ENCODE data around the gene RAF1. TPM values are rescaled to one million over a fixed set of nuclear protein-coding genes. Genes with fewer than 3 reads are reported as not detected.
"Not testable (repeated sequence)": the region's sequence is repeated elsewhere in the genome, so short reads cannot be mapped to it uniquely, and the experiment has no call there.

RAF1 gene
- total and polyA plus RNA-seq, 7 experiments from 2014 or later = 50.2 to 129 (median 114) TPM

DNA sequence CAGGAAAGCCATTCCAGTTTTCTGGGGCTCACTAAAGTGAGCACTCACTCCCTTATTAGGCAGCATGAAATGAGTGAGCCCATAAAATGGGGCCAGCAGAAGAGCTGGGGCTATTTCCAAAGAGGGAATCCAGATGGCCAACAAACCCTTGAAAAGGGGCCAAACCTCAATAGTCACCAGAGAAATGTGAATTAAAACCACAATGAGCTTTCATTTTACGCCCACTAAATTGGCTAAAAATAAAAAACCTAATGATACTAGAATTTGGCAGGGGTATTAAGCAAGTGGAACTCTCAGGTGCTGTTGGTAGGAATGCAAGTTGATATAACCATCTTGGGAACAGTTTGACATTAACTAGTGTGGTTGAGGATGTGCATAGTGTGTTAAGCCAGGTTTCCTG lies 42.1 kb upstream of the RAF1 start:
- intact Hi-C loops (cut with micrococcal nuclease) = loop anchor here (1.0 kb wide), 3 partner anchors 14 to 186 kb away; partner anchors contain the start of gene RPL32 (in 1 of the 2)
- no peaks in the 10 kb centered on the region for H3K36me3 Mint-ChIP-seq
- no peak overlapping the region for H3K27ac Mint-ChIP-seq
- POLR2A ChIA-PET = no interaction called here
- Histone ChIP-seq H3K9me3 (ENCODE audit: control insufficient read depth in 2 of 3, low read length in 3 of 3) (no peaks in the 10 kb centered on the region), H3K27me3 (ENCODE audit: control insufficient read depth in 2 of 2, insufficient read depth in 2 of 2, low read length in 2 of 2) (no peaks in the 10 kb centered on the region), H3K4me1 (ENCODE audit: control insufficient read depth in 2 of 2, insufficient read depth in 2 of 2, low read length in 2 of 2) (no peaks in the 10 kb centered on the region), H3K27ac (ENCODE audit: low read depth, low read length) (no peak overlapping the region), H3K4me3 (ENCODE audit: low read length) (no peak overlapping the region), H3K36me3 (ENCODE audit: control insufficient read depth in 2 of 3, insufficient read depth in 3 of 3, low read length in 3 of 3) (no peaks in the 10 kb centered on the region)
- no peak overlapping the region for H3K4me3 Mint-ChIP-seq
- H3K27me3 Mint-ChIP-seq = peaks cover 0 to 12% (median 0%) of the 10 kb centered on the region in 5 donors
- no peak for DNase-seq
- H3K9me3 Mint-ChIP-seq = no peaks in the 10 kb centered on the region
- no peaks in the 10 kb centered on the region for H3K4me1 Mint-ChIP-seq
- CTCF ChIA-PET = interaction anchor here (1.0 to 2.3 kb wide), 3 partner anchors 15 to 136 kb away, joined by 4 to 9 read pairs (median 7); partner anchors contain the start of gene RPL32
- ATAC-seq = no peak

- no peaks in the 10 kb centered on the region for H3K9me3 Mint-ChIP-seq
- no peak for DNase-seq
- no peak overlapping the region for H3K4me3 Mint-ChIP-seq
- Histone ChIP-seq H3K36me3 (ENCODE audit: control insufficient read depth in 2 of 3, insufficient read depth in 3 of 3, low read length in 3 of 3) (no peaks in the 10 kb centered on the region), H3K9me3 (ENCODE audit: control insufficient read depth in 2 of 3, low read length in 3 of 3) (no peaks in the 10 kb centered on the region), H3K27ac (ENCODE audit: low read depth, low read length) (no peak overlapping the region), H3K4me1 (ENCODE audit: control insufficient read depth in 2 of 2, insufficient read depth in 2 of 2, low read length in 2 of 2) (no peaks in the 10 kb centered on the region), H3K4me3 (ENCODE audit: low read length) (no peak overlapping the region), H3K27me3 (ENCODE audit: control insufficient read depth in 2 of 2, insufficient read depth in 2 of 2, low read length in 2 of 2) (no peaks in the 10 kb centered on the region)
- CTCF ChIA-PET = interaction anchor here (1.0 kb wide), 1 partner anchor 136 kb away, joined by 4 read pairs; the partner anchor contains the start of gene RPL32
- no peaks in the 10 kb centered on the region for H3K4me1 Mint-ChIP-seq
- no peaks in the 10 kb centered on the region for H3K36me3 Mint-ChIP-seq
- POLR2A ChIA-PET = no interaction called here
- intact Hi-C loops (cut with micrococcal nuclease) = no loop called here
- H3K27me3 Mint-ChIP-seq = peaks cover 0 to 12% (median 0%) of the 10 kb centered on the region in 5 donors
- no peak for ATAC-seq
- H3K27ac Mint-ChIP-seq = no peak overlapping the region
Observed at GRCh38 chr3:12705374-12705926, 41.5 kb upstream of the RAF1 start.

- no peak for DNase-seq
Observed at GRCh38 chr3:12702501-12702900, 38.6 kb upstream of the RAF1 start.

GRCh38 chr3:12701601-12702000 lies 37.7 kb upstream of the RAF1 start:
- H3K27ac Mint-ChIP-seq; intact Hi-C loops (cut with micrococcal nuclease); H3K27ac ChIP-seq (ENCODE audit: low read depth, low read length); H3K4me1 Mint-ChIP-seq; H3K27me3 Mint-ChIP-seq; POLR2A ChIA-PET; ATAC-seq; H3K4me3 ChIP-seq (ENCODE audit: low read length); CTCF ChIA-PET; H3K4me3 Mint-ChIP-seq; H3K36me3 ChIP-seq (ENCODE audit: control insufficient read depth in 2 of 3, insufficient read depth in 3 of 3, low read length in 3 of 3); H3K36me3 Mint-ChIP-seq; H3K9me3 Mint-ChIP-seq; H3K27me3 ChIP-seq (ENCODE audit: control insufficient read depth in 2 of 2, insufficient read depth in 2 of 2, low read length in 2 of 2); DNase-seq; H3K4me1 ChIP-seq (ENCODE audit: control insufficient read depth in 2 of 2, insufficient read depth in 2 of 2, low read length in 2 of 2); H3K9me3 ChIP-seq (ENCODE audit: control insufficient read depth in 2 of 3, low read length in 3 of 3): not testable (repeated sequence)

More at GRCh38 chr3:12702501-12702900, 38.6 kb upstream of the RAF1 start:
- Mint-ChIP-seq H3K27ac (no peak overlapping the region), H3K36me3 (no peaks in the 10 kb centered on the region), H3K27me3 (peaks cover 0 to 10% (median 0%) of the 10 kb centered on the region in 5 donors), H3K4me3 (no peak overlapping the region), H3K4me1 (no peaks in the 10 kb centered on the region), H3K9me3 (no peaks in the 10 kb centered on the region)
- ATAC-seq = no peak
- CTCF ChIA-PET = no interaction called here
- intact Hi-C loops (cut with micrococcal nuclease) = no loop called here
- Histone ChIP-seq H3K27me3 (ENCODE audit: control insufficient read depth in 2 of 2, insufficient read depth in 2 of 2, low read length in 2 of 2) (no peaks in the 10 kb centered on the region), H3K27ac (ENCODE audit: low read depth, low read length) (no peak overlapping the region), H3K4me1 (ENCODE audit: control insufficient read depth in 2 of 2, insufficient read depth in 2 of 2, low read length in 2 of 2) (no peaks in the 10 kb centered on the region), H3K36me3 (ENCODE audit: control insufficient read depth in 2 of 3, insufficient read depth in 3 of 3, low read length in 3 of 3) (no peaks in the 10 kb centered on the region), H3K4me3 (ENCODE audit: low read length) (no peak overlapping the region), H3K9me3 (ENCODE audit: control insufficient read depth in 2 of 3, low read length in 3 of 3) (no peaks in the 10 kb centered on the region)
- POLR2A ChIA-PET = interaction anchor here (0.7 kb wide), 1 partner anchor 76 kb away, joined by 4 read pairs; no protein-coding TSS in a partner anchor

- no peaks in the 10 kb centered on the region for H3K27me3 ChIP-seq (ENCODE audit: control insufficient read depth in 2 of 2, insufficient read depth in 2 of 2, low read length in 2 of 2)
- POLR2A ChIA-PET = no interaction called here
- Mint-ChIP-seq H3K4me3 (no peak overlapping the region), H3K27me3 (no peaks in the 10 kb centered on the region), H3K36me3 (no peaks in the 10 kb centered on the region), H3K4me1 (no peaks in the 10 kb centered on the region), H3K9me3 (no peaks in the 10 kb centered on the region), H3K27ac (no peak overlapping the region)
- CTCF ChIA-PET = no interaction called here
- intact Hi-C loops (cut with micrococcal nuclease) = no loop called here
- no peaks in the 10 kb centered on the region for H3K9me3 ChIP-seq (ENCODE audit: control insufficient read depth in 2 of 3, low read length in 3 of 3)
- H3K36me3 ChIP-seq (ENCODE audit: control insufficient read depth in 2 of 3, insufficient read depth in 3 of 3, low read length in 3 of 3) = no peaks in the 10 kb centered on the region
- DNase-seq (no peak), ATAC-seq (no peak)
- H3K27ac ChIP-seq (ENCODE audit: low read depth, low read length) = no peak overlapping the region
- H3K4me1 ChIP-seq (ENCODE audit: control insufficient read depth in 2 of 2, insufficient read depth in 2 of 2, low read length in 2 of 2) = no peaks in the 10 kb centered on the region
- H3K4me3 ChIP-seq (ENCODE audit: low read length) = no peak overlapping the region
Observed at GRCh38 chr3:12700800-12701199, 36.9 kb upstream of the RAF1 start.

DNA sequence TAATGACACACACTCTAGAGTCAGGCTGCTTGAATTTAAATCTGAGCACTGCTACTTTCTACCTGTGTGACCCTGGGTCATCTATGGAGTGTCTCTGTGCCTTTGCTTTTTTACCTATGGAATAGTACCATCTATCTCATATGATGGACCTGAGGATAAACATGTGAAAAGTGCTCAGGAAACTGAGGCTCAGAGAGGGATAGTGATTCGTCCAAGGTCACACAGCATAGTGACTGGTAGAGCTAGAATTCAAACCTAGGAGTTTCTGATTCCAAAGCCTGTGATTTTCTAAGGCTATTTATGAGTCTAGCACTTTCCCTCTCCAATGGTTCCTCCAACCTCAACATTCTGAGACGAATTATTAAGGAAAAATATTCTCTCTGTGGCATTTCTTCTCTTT lies 32.0 kb upstream of the RAF1 start:
- H3K4me1 ChIP-seq (ENCODE audit: control insufficient read depth in 2 of 2, insufficient read depth in 2 of 2, low read length in 2 of 2) = no peaks in the 10 kb centered on the region
- Mint-ChIP-seq H3K4me1 (no peaks in the 10 kb centered on the region), H3K36me3 (no peaks in the 10 kb centered on the region), H3K4me3 (no peak overlapping the region), H3K27ac (no peak overlapping the region), H3K9me3 (no peaks in the 10 kb centered on the region), H3K27me3 (no peaks in the 10 kb centered on the region)
- no peak overlapping the region for H3K4me3 ChIP-seq (ENCODE audit: low read length)
- no peaks in the 10 kb centered on the region for H3K9me3 ChIP-seq (ENCODE audit: control insufficient read depth in 2 of 3, low read length in 3 of 3)
- DNase-seq = no peak
- no peaks in the 10 kb centered on the region for H3K27me3 ChIP-seq (ENCODE audit: control insufficient read depth in 2 of 2, insufficient read depth in 2 of 2, low read length in 2 of 2)
- intact Hi-C loops (cut with micrococcal nuclease) = no loop called here
- no peaks in the 10 kb centered on the region for H3K36me3 ChIP-seq (ENCODE audit: control insufficient read depth in 2 of 3, insufficient read depth in 3 of 3, low read length in 3 of 3)
- POLR2A ChIA-PET = interaction anchor here (0.7 to 1.0 kb wide), 2 partner anchors 32 to 76 kb away, joined by 3 to 4 read pairs; partner anchors contain the start of gene RAF1
- CTCF ChIA-PET = no interaction called here
- no peak for ATAC-seq
- H3K27ac ChIP-seq (ENCODE audit: low read depth, low read length) = no peak overlapping the region

- Histone ChIP-seq H3K27ac (ENCODE audit: low read depth, low read length) (no peak overlapping the region), H3K4me1 (ENCODE audit: control insufficient read depth in 2 of 2, insufficient read depth in 2 of 2, low read length in 2 of 2) (no peaks in the 10 kb centered on the region), H3K27me3 (ENCODE audit: control insufficient read depth in 2 of 2, insufficient read depth in 2 of 2, low read length in 2 of 2) (no peaks in the 10 kb centered on the region), H3K36me3 (ENCODE audit: control insufficient read depth in 2 of 3, insufficient read depth in 3 of 3, low read length in 3 of 3) (no peaks in the 10 kb centered on the region), H3K4me3 (ENCODE audit: low read length) (no peak overlapping the region), H3K9me3 (ENCODE audit: control insufficient read depth in 2 of 3, low read length in 3 of 3) (no peaks in the 10 kb centered on the region)
- DNase-seq = no peak
- no peak for ATAC-seq
- intact Hi-C loops (cut with micrococcal nuclease) = no loop called here
- no peaks in the 10 kb centered on the region for H3K9me3 Mint-ChIP-seq
- CTCF ChIA-PET = no interaction called here
- H3K27ac Mint-ChIP-seq = no peak overlapping the region
- no peaks in the 10 kb centered on the region for H3K4me1 Mint-ChIP-seq
- POLR2A ChIA-PET = no interaction called here
- peaks cover 0 to 3% (median 0%) of the 10 kb centered on the region in 5 donors for H3K27me3 Mint-ChIP-seq
- H3K36me3 Mint-ChIP-seq = no peaks in the 10 kb centered on the region
- H3K4me3 Mint-ChIP-seq = no peak overlapping the region
Observed at GRCh38 chr3:12695112-12695511, 31.2 kb upstream of the RAF1 start.

Data from naive thymus-derived CD4-positive, alpha-beta T cell (primary cell).